B cell (primary cell): ENCODE measurements around the gene CYTH2. TPM values are rescaled to one million over a fixed set of nuclear protein-coding genes. Genes with fewer than 3 reads are reported as not detected.
"Not testable (repeated sequence)": the region's sequence is repeated elsewhere in the genome, so short reads cannot be mapped to it uniquely, and the experiment has no call there.

ENCODE experiments used
- ATAC-seq: fragments of 200-7000 bp; cut with Tn5 transposase; one replicate; pipeline ENCODE4 v1.10.0; 2021; ENCODE audit warnings: low read depth, mild to moderate bottlenecking, moderate number of reproducible peaks, moderate library complexity
- CTCF ChIA-PET: fragments of 350-600 bp; sonication (Branson Sonifier 250); formaldehyde crosslinking; loops from one replicate; lab custom pipeline; 2021; ENCODE audit warnings: antibody characterized with exemption, inconsistent platforms; lab: Charles Lee
- POLR2A ChIA-PET: fragments of 350-600 bp; sonication (Branson Sonifier 250); formaldehyde crosslinking; loops from one replicate; lab custom pipeline; 2021; ENCODE audit warnings: antibody characterized with exemption; lab: Charles Lee
- DNase-seq: peaks from one replicate; pipeline ENCODE4 v3.0.0; 2013
- H2AFZ ChIP-seq: 2 replicates; pipeline ENCODE4 v1.6.1; 2012; ENCODE audit warnings: mild to moderate bottlenecking, low read depth, low read length; ENCODE audit not compliant: insufficient read depth, poor library complexity, severe bottlenecking
- H3K27ac ChIP-seq, 2 donors: 1 replicate in 1 of 2; 2 replicates in 1 of 2; pipeline ENCODE4 v1.5.1; 2012 to 2013; ENCODE audit warnings: low read length in 2 of 2, mild to moderate bottlenecking in 2 of 2, moderate library complexity in 1 of 2
- H3K27me3 ChIP-seq, 4 experiments: fragments of 200-600 bp in 1 of 4; sonication (generic) in 1 of 4; replicated peaks in 1 of 4; 1 replicate in 2 of 4; 2 replicates in 2 of 4; pipeline versions ENCODE4 v1.6.1 to v1.7.0; 2013 to 2016; ENCODE audit warnings: low read length in 3 of 4, mild to moderate bottlenecking in 2 of 4, mixed read lengths in 1 of 4, moderate library complexity in 1 of 4; ENCODE audit not compliant: insufficient read depth in 4 of 4, control insufficient read depth in 3 of 4; ENCODE audit errors: control extremely low read depth in 1 of 4
- H3K36me3 ChIP-seq, 2 experiments: replicated peaks in 1 of 2; 1 replicate in 1 of 2; 2 replicates in 1 of 2; pipeline versions ENCODE4 v1.6.1 to v1.7.1; 2013; ENCODE audit warnings: low read length in 1 of 2; ENCODE audit not compliant: insufficient read depth in 2 of 2, control insufficient read depth in 1 of 2; ENCODE audit errors: control extremely low read depth in 1 of 2, extremely low read depth in 1 of 2
- H3K4me1 ChIP-seq, 2 donors: fragments of 200-600 bp in 1 of 2; sonication (generic) in 1 of 2; 1 replicate in 1 of 2; 2 replicates in 1 of 2; pipeline versions ENCODE4 v1.5.1 to v1.6.1; 2013 to 2017; ENCODE audit warnings: low read length in 2 of 2; ENCODE audit not compliant: control insufficient read depth in 2 of 2, insufficient read depth in 2 of 2
- H3K4me2 ChIP-seq: replicated peaks from 2 replicates; pipeline ENCODE3; 2012; ENCODE audit warnings: mild to moderate bottlenecking, low read depth, low read length; ENCODE audit not compliant: poor library complexity, severe bottlenecking
- H3K4me3 ChIP-seq, 5 experiments: fragments of 200-600 bp in 1 of 5; sonication (generic) in 1 of 5; 1 replicate in 3 of 5; 2 replicates in 2 of 5; pipeline versions ENCODE4 v1.5.1 to v1.7.0; 2011 to 2016; ENCODE audit warnings: low read length in 4 of 5, mild to moderate bottlenecking in 4 of 5, low read depth in 2 of 5, control low read depth in 1 of 5, moderate library complexity in 1 of 5; ENCODE audit not compliant: insufficient read depth in 1 of 5; ENCODE audit errors: control extremely low read depth in 1 of 5, extremely low read depth in 1 of 5
- H3K79me2 ChIP-seq: fragments of 200-600 bp; sonication (generic); one replicate; pipeline ENCODE4 v1.6.0; 2016; ENCODE audit warnings: low read length; ENCODE audit not compliant: control insufficient read depth, insufficient read depth
- H3K9ac ChIP-seq: fragments of 200-600 bp; sonication (generic); 2 replicates; pipeline ENCODE4 v1.6.1; 2017; ENCODE audit warnings: mild to moderate bottlenecking, low read length, moderate library complexity
- H3K9me3 ChIP-seq, 3 donors: one replicate each; pipeline versions ENCODE4 v1.6.1 to v1.7.1; 2013; ENCODE audit warnings: low read length in 2 of 3; ENCODE audit not compliant: control insufficient read depth in 2 of 3, insufficient read depth in 1 of 3; ENCODE audit errors: control extremely low read depth in 1 of 3
- H4K20me1 ChIP-seq: 2 replicates; pipeline ENCODE4 v1.6.0; 2012; ENCODE audit warnings: mild to moderate bottlenecking, low read length; ENCODE audit not compliant: insufficient read depth, control insufficient read depth, poor library complexity, severe bottlenecking
- H3K27ac Mint-ChIP-seq: one replicate; pipeline ENCODE4 v1.8.0; 2021; ENCODE audit warnings: mixed read lengths
- H3K27me3 Mint-ChIP-seq: one replicate; pipeline ENCODE4 v1.8.0; 2021; ENCODE audit warnings: mixed read lengths
- H3K4me1 Mint-ChIP-seq: one replicate; pipeline ENCODE4 v1.8.0; 2021; ENCODE audit warnings: mixed read lengths
- H3K4me3 Mint-ChIP-seq: one replicate; pipeline ENCODE4 v1.8.0; 2021; ENCODE audit warnings: mixed read lengths
- H3K9me3 Mint-ChIP-seq: one replicate; pipeline ENCODE4 v1.8.0; 2022; ENCODE audit warnings: mixed read lengths; ENCODE audit not compliant: insufficient read depth
- EZH2 ChIP-seq: IDR thresholded peaks from 2 replicates; pipeline ENCODE4 v1.6.1; 2012; ENCODE audit warnings: borderline replicate concordance, low read depth, mild to moderate bottlenecking, moderate library complexity, low read length; ENCODE audit not compliant: insufficient read depth, poor library complexity, severe bottlenecking
- WGBS: methylation state at CpG from one replicate; pipeline ENCODE4 v1.1.5; 2013; ENCODE audit warnings: missing lambda C conversion rate; ENCODE audit not compliant: insufficient coverage; 5-methylcytosine and 5-hydroxymethylcytosine counted together
- intact Hi-C: fragments of 100-400 bp; cut with micrococcal nuclease; formaldehyde crosslinking; loops from one replicate; pipeline ENCODE4 v1.10.0; 2022
- polyA plus RNA-seq: library from polyadenylated mRNA; depleted of rRNA; stranded (reverse); fragments of >200 nt; gene quantifications from 2 replicates; pipeline ENCODE4 v1.2.3, GENCODE V29; 2012
- total RNA-seq, 2 donors: library from RNA; stranded (reverse); fragments of 120-200 nt in 1 of 2; gene quantifications; 1 replicate in 1 of 2; 2 replicates in 1 of 2; pipeline versions ENCODE4 v1.2.3 to v1.2.4, GENCODE V29; 2013 to 2022
- TF ChIP-seq, protein P1 (sequence below): fragments of 200-600 bp; IDR thresholded peaks from one replicate; pipeline ENCODE4 v1.8.0; 2022; ENCODE audit warnings: antibody characterized with exemption, mild to moderate bottlenecking

CYTH2 gene
- total and polyA plus RNA-seq, 2 donors (not counting 1 experiment from before 2014, with no cell fraction given): 40.7 to 56.0 TPM

GRCh38 chr19:48484931-48485612 is 15.9 kb downstream of the CYTH2 start:
- H3K4me3 ChIP-seq: no peak overlapping the region
- ATAC-seq: no peak
- intact Hi-C loops: no loop called here

DNA sequence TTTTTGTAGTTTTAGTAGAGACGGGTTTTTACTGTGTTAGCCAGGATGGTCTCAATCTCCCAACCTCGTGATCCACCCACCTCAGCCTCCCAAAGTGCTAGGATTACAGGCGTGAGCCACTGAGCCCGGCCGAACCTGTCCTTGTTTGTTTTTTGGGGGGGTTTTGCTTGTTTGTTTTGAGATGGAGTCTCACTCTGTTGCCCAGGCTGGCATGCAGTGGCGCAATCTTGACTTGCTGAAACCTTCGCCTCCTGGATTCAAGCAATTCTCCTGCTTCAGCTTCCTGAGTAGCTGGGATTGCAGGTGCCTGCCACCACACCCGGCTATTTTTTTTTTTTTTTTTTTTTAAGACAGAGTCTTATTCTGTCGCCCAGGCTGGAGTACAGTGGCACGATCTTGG is 17.5 kb downstream of the CYTH2 start:
- intact Hi-C loops, H3K4me3 ChIP-seq, H3K36me3 ChIP-seq, ATAC-seq, H3K27ac Mint-ChIP-seq, H3K4me2 ChIP-seq, H3K27ac ChIP-seq, H4K20me1 ChIP-seq, H3K9ac ChIP-seq, H3K79me2 ChIP-seq, H3K9me3 Mint-ChIP-seq, H3K27me3 Mint-ChIP-seq, DNase-seq, H3K4me3 Mint-ChIP-seq, H3K9me3 ChIP-seq, H2AFZ ChIP-seq: not testable (repeated sequence)
- 83% methylated on average over 2 of the region's 10 CpGs for WGBS
- H3K4me1 Mint-ChIP-seq: peaks cover 18% of the 10 kb centered on the region
- CTCF ChIA-PET: interaction anchor here (0.6 to 5.5 kb wide), 5 partner anchors 97 to 1217 kb away, joined by 3 to 65 read pairs (median 3); no protein-coding TSS in a partner anchor
- POLR2A ChIA-PET: interaction anchor here (0.7 kb wide), 1 partner anchor 19 kb away, joined by 9 read pairs; no protein-coding TSS in a partner anchor
- peaks cover 18 to 23% of the 10 kb centered on the region in 2 donors for H3K4me1 ChIP-seq
- H3K27me3 ChIP-seq: peaks cover 0 to 10% (median 4%) of the 10 kb centered on the region in 4 experiments

More at GRCh38 chr19:48484931-48485612, 15.9 kb downstream of the CYTH2 start:
- Histone ChIP-seq H3K36me3 (no peaks in the 10 kb centered on the region), H3K79me2 (no peaks in the 10 kb centered on the region), H3K9me3 (peaks cover 0 to 2% (median 0%) of the 10 kb centered on the region in 3 donors), H3K27ac (no peak overlapping the region), H3K27me3 (no peaks in the 10 kb centered on the region), H3K9ac (no peak overlapping the region), H2AFZ (no peak overlapping the region), H3K4me2 (no peak overlapping the region), H3K4me1 (peaks cover 8 to 20% of the 10 kb centered on the region in 2 donors), H4K20me1 (no peaks in the 10 kb centered on the region)
- Mint-ChIP-seq H3K27me3 (peaks cover 4% of the 10 kb centered on the region), H3K27ac (no peak overlapping the region), H3K9me3 (no peaks in the 10 kb centered on the region), H3K4me1 (peaks cover 17% of the 10 kb centered on the region), H3K4me3 (no peak overlapping the region)
- CTCF ChIA-PET: no interaction called here
- TF ChIP-seq EZH2: no peak
- TF ChIP-seq, protein P1, sequence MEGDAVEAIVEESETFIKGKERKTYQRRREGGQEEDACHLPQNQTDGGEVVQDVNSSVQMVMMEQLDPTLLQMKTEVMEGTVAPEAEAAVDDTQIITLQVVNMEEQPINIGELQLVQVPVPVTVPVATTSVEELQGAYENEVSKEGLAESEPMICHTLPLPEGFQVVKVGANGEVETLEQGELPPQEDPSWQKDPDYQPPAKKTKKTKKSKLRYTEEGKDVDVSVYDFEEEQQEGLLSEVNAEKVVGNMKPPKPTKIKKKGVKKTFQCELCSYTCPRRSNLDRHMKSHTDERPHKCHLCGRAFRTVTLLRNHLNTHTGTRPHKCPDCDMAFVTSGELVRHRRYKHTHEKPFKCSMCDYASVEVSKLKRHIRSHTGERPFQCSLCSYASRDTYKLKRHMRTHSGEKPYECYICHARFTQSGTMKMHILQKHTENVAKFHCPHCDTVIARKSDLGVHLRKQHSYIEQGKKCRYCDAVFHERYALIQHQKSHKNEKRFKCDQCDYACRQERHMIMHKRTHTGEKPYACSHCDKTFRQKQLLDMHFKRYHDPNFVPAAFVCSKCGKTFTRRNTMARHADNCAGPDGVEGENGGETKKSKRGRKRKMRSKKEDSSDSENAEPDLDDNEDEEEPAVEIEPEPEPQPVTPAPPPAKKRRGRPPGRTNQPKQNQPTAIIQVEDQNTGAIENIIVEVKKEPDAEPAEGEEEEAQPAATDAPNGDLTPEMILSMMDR: no peak
- 96% methylated on average over 20 of the region's 37 CpGs for WGBS
- POLR2A ChIA-PET: no interaction called here
- no peak for DNase-seq
